GM18858 (cell line): ENCODE results near the gene CRIM1.
A peak's percentile ranks its signal among the peaks of the same experiment; 100 is the strongest.
"Not testable (repeated sequence)": the region's sequence is repeated elsewhere in the genome, so short reads cannot be mapped to it uniquely, and the experiment has no call there.

Experiments
- ATAC-seq: cut with Tn5 transposase; IDR thresholded peaks from one replicate; pipeline ENCODE4 v1.9.1; 2021; ENCODE audit not compliant: unreplicated experiment

Gene CRIM1

DNA sequence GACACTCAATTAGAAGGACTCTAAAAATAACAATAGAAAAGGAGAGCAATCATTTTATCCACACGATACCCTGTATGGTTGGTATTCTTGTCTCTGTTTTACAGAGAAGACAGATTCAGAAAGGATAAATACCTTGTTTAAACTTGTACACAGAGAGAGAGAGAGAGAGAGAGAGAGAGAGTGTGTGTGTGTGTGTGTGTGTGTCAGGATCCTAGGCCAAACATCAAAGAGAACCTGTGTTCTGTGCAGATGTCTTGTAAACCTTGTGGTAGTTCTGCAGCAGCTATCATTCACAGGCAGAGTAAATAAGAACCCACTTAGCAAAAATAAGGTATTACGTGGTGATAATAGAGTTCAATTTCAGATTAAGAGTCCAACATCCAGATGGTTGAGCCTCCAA is 4.3 kb upstream of the CRIM1 start:
- no peak for ATAC-seq

DNA sequence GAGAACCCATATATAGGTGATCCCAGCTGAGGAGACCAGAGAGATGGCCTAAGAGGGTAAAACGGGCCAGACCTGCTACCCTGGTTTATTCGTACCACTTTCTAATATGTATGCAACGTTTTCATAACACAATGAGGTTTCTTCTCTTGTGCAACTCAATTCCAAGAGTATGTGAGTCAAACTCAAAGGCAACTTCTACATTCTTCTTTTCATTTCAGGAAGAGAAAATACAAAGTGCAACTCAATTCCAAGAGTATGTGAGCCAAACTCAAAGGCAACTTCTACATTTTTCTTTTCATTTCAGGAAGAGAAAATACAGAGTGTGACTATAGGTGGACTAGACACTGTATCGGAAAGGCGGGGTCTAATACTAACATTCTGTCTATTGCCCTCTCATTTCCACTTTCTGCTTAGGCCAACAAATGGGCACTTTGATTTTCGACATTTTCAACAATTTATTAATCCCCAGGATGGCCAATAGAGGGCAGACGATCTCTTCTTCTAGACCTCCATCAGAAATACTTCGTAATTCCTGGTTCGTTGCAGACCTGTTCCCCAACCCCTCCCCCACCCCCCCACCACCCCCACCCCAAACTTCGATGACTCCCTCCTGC is 3.7 kb upstream of the CRIM1 start:
- ATAC-seq = no peak

DNA sequence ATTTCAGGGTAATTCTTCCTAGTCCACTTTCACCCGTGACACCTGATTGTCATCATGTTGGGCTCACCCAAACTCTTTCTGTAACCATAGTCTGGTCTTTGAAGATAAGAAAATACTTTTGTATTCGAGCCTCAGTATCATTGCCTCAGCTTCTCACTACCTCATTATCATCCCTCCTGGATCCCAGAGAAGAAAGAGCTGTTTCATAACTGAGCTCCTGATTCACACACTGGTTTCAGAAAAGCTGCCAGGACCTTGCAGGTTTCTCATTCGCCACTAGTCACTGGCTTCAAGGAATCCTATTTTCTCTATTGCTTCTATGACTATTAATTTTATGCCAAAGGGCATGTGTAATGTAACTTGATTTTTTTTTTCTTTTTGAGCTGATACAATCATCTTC is 2.9 kb upstream of the CRIM1 start:
- no peak for ATAC-seq

- ATAC-seq = no peak
These were observed 797 bp upstream of the CRIM1 start for GRCh38 chr2:36354811-36355150.

DNA sequence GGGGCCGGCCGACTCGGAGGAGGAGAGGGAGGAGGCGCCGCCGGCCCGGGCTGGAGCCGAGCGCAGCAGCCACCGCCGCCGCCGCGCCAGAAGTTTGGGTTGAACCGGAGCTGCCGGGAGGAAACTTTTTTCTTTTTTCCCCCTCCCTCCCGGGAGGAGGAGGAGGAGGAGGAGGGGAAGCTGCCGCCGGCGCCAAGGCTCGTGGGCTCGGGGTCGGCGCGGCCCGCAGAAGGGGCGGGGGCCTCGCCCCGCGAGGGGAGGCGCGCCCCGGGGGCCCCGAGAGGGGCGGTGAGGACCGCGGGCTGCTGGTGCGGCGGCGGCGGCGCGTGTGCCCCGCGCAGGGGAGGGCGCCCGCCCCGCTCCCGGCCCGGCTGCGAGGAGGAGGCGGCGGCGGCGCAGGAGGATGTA is 316 bp downstream of the CRIM1 start:
- no peak for ATAC-seq

GRCh38 chr2:36356298-36356989 is 866 bp downstream of the CRIM1 start:
- no peak for ATAC-seq

- peak; percentile 22 for ATAC-seq
These were observed 1.6 kb downstream of the CRIM1 start for GRCh38 chr2:36356990-36357846.

GRCh38 chr2:36357847-36358659 is 2.5 kb downstream of the CRIM1 start:
- ATAC-seq = peak; percentile 14

DNA sequence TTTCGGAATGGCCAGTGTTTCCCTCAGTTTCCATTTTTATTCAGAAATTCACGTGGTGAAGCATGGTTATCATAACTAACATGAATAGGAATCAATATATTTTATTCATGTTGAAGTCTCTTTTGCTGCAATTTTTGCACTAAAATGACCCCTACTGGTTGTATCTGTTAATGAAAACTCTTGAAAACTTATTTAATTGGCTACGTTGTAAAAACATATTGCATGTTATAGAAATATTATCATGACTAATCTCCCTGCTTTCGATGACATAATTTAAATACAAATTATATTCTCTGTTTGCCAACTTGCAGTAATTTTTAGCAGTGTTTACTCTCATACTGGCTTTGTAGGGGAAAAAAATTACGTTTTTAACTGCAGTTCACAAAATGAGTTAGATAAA is 3.5 kb downstream of the CRIM1 start:
- no peak for ATAC-seq

- no peak for ATAC-seq
These were observed 4.5 kb downstream of the CRIM1 start for GRCh38 chr2:36360063-36360462.

DNA sequence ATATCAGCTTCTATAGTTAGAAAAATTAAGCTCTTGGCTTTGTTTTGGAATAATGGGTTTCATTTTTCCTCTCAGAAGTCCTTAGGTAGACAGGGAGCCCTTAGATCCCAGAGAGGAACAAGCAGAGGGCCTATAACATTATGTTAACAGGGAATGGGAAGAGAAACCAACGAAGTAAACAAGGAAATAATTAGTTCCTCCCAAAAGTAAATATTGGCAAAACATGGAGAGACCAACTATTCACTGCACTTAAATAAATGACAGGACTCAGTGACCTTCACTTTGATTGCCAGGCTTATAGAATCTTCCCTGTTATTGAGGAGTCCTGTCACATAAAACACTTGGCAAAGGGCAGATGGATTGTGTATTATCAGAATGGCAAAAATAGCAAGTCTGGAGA is 5.3 kb downstream of the CRIM1 start:
- no peak for ATAC-seq

- no peak for ATAC-seq
These were observed 5.8 kb downstream of the CRIM1 start for GRCh38 chr2:36361396-36361795.

DNA sequence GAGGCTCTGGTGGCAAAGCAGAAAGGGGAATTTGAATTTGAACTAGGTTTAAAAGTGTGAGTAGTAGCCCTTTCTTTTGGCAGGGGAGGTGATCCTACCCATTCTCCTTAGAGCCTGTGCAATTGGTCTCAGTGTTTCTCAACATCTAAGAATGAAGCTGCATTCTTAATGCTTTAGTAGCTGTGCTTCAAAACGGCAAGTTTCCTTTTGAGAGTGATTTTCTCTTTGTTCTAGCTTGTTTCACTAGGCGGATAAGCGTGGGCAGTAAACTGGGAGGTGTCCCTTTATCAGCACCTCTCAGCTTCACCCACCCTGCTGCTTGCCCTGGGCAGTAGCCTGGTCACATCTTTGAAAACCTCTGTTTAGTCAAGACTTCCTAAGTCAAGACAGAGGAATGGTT is 6.7 kb downstream of the CRIM1 start:
- ATAC-seq = no peak

DNA sequence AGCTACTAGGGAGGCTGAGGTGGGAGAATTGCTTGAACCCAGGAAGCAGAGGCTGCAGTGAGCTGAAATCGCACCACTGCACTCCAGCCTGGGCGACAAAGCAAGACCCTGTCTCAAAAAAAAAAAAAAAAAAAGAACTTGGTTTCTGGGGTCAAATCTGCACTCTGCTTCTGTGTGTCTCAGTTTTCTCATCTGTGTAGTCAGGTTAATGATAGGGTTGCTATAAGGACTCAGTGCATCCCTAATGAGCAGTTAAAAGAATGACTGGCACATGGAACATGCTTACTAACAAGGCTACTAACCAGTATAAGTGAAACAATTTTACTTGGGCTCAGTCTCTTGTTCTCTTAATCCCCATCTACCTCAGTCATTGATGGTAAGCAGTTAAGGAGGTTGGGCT is 7.5 kb downstream of the CRIM1 start:
- not testable (repeated sequence) for ATAC-seq

GRCh38 chr2:36366491-36367120 is 11.0 kb downstream of the CRIM1 start:
- no peak for ATAC-seq

DNA sequence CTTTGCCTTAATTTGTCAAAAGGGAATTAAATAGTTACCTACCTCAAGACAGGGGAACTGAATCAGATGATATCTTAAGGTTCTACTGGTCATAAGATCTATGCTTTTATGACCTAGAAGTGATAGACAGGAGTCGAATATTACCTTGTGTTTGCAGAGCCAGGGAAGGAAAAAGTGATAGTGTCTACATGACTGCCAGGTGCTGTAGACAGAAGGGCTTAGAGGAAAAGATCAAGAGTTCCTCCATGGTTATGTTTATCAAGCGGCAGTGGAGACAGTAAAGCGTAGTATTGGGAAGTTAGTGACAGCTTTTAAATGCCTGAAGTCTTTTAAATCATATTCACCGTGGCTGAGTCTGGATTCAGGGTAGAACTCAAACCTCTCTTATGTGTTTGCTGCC is 11.9 kb downstream of the CRIM1 start:
- no peak for ATAC-seq

- no peak for ATAC-seq
These were observed 12.3 kb downstream of the CRIM1 start for GRCh38 chr2:36367895-36368353.

- no peak for ATAC-seq
These were observed 12.9 kb downstream of the CRIM1 start for GRCh38 chr2:36368438-36368837.

- ATAC-seq = no peak
These were observed 13.6 kb downstream of the CRIM1 start for GRCh38 chr2:36369163-36369562.

DNA sequence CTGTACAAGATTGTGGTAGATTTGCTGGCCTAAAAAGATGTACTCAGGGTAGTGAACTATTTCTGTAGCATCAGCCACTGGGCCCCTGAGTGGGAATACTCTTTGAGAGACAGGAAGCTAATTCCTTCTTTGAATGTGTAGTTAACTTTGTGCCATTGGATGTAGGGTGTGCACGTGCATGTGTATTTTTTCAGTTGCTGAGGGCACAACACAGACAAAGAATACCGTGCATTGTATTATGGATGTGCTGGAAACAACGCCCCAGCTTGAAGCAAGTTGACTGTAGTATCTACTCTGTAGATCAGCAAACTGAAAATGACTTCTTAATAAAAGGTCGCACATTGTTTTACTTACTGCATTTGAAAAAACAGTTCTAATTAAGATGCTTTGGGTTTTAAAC is 14.1 kb downstream of the CRIM1 start:
- ATAC-seq = no peak

GRCh38 chr2:36370281-36370680 is 14.7 kb downstream of the CRIM1 start:
- no peak for ATAC-seq
